GM19023 (cell line): ENCODE results near the gene ZP4.

ENCODE experiments used
- ATAC-seq: cut with Tn5 transposase; IDR thresholded peaks from one replicate; pipeline ENCODE4 v1.9.1; 2021; ENCODE audit warnings: mild to moderate bottlenecking, moderate library complexity; ENCODE audit not compliant: unreplicated experiment

Gene ZP4

GRCh38 chr1:237890822-237891221, at the start of gene ZP4:
TSS of gene ZP4 (minus strand) at chr1:237890922. CDS start at chr1:237890635, 287 bp downstream.
- ATAC-seq, result no peak

DNA sequence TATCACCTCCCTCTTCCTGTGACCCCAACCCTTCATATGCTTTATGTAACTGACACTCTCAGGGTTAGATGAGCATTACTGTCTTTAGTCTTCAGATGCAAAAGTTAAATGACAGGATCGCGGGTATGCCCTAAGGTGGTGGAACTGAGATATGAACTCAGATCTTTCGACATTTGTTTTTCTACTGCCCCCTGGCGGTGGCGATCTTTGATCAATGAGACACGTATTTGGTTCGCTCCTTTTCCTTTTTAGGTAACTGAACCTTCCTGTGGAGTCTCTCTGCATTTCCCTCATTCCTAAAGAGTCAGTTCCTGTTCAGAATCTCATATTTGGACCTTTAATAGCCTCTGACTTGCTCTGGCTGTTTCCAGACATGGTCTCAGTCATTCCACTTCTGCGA, 47.8 kb upstream of the ZP4 start:
- no peak for ATAC-seq

DNA sequence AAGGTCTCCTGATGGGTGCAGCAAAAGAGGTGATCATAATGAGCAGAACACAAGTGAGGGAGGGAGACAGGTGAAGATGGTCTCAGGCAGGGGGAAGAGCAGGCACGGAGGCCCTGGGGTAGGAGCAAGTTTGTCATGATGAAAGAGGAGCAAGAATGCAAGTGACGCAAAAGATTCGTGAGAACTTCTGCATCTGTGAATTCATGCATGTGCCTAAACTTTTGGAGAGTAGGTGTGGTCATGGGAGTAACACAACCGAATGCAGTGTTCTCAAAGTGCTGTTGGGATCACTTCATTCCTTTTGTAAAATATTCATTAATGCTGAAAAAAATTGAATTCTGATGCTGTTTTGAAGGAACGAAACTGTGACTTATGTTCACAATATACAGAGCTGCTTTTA, 47.3 kb upstream of the ZP4 start:
- no peak for ATAC-seq

DNA sequence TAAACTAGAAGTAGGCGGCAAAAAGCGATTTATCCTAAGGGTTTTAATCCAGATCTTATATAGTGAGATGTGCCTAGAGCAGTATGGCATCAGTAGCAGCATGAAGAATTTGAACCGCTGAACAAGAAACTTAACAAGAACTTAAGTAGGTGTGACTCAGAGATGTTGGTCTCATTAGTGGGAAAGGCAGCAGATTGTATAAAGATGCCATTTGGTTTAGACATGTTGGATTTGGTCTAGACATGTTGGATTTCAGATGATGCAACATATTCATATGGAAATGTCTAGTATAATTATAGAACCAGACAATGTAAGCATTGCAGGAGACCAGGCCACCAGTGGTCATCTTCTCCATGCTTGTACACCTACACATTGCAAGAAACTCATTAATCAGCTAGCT, 42.1 kb upstream of the ZP4 start:
- no peak for ATAC-seq

DNA sequence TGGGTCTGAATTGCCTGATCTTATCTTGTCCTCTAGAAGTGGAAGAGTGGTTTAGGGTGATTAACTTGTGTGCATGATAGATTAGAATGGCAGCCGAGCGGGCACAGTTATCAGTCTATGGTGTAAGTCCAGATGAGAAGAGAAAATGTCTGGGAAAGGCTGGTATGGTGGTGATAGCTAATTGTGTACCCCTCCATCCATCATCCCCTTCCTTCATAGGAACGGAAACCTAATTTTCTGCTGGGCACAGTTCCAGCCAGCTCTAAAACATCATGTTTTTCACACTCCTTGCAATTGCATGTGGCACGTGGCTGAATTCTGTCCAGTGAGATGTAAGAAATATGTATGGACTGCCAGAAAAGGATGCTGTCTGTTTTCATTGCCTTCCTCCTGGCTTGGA, 40.9 kb upstream of the ZP4 start:
- no peak for ATAC-seq

DNA sequence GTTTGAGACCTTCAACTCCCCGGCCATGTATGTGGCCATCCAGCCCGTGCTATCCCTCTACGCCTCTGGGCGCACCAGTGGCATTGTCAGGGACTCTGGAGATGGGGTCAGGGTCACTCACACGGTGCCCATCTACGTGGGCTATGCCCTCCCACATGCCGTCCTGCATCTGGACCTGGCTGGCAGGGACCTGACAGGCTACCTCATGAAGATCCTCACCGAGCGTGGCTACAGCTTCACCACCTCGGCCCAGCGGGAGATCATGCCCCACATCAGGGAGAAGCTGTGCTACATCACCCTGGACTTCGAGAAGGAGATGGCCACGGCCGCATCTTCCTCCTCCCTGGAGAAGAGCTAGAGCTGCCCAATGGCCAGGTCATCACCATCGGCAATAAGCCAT, 36.5 kb upstream of the ZP4 start:
- no peak for ATAC-seq

DNA sequence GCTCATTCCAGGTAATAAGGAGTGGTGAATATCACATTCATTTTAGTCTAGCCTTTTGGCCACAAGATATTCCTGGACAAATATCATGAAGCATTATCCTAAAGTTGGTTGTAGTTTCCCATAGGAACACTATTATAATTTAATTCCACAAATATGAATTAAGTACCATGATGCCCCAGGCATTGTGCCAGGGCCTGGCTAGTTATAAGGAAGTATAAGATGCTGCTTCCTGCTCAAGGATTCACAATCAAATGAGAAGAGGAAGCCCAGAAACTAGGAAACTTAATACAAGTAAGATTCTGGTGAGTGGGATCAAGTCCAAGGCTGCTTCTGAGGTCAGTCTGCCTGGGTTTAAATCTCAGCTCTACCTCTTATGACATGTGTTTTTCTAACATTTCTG, 30.6 kb upstream of the ZP4 start:
- ATAC-seq, result no peak

DNA sequence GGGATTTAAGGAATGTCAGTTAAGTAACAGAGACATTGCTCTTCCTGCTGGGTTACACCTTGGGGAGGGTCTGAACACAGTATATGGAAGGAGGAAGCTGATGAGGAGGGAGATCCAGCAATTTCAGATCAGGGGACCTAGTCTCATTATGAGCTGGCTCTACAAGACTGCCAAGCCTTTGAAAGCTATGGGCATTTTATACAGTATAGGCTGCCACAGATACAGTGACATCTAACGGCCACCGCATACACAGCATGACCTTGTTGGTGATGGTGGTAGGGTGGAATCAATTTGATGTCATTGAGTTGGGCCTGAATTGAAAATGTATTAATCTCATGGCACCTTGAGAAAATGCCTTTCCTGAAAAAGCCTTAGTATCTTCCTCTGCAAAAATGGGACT, 22.6 kb upstream of the ZP4 start:
- no peak for ATAC-seq

- no peak for ATAC-seq
Measured at GRCh38 chr1:237911911-237912310, 21.2 kb upstream of the ZP4 start.

GRCh38 chr1:237910834-237911233, 20.1 kb upstream of the ZP4 start:
- ATAC-seq, result no peak

DNA sequence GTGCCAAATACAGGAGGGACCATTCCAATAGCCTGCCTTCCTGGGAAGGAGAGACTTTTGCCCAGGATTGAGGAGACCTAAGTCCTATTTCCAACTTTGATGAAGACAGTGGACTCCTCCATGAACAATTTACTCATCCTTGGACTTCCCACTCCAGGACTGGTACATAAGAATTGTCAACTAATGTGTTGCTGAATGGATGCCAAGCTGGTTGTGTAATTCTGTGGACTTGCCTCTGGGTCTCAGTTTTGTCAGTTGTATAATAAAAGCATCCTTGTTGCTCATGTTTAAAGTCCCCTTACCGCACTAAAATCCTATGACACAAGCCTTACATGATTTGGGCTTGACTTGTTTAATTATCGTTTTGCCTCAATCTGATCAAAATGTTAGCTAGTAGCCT, 13.2 kb upstream of the ZP4 start:
- no peak for ATAC-seq

GRCh38 chr1:237902960-237903743, 12.4 kb upstream of the ZP4 start:
- ATAC-seq, result no peak

DNA sequence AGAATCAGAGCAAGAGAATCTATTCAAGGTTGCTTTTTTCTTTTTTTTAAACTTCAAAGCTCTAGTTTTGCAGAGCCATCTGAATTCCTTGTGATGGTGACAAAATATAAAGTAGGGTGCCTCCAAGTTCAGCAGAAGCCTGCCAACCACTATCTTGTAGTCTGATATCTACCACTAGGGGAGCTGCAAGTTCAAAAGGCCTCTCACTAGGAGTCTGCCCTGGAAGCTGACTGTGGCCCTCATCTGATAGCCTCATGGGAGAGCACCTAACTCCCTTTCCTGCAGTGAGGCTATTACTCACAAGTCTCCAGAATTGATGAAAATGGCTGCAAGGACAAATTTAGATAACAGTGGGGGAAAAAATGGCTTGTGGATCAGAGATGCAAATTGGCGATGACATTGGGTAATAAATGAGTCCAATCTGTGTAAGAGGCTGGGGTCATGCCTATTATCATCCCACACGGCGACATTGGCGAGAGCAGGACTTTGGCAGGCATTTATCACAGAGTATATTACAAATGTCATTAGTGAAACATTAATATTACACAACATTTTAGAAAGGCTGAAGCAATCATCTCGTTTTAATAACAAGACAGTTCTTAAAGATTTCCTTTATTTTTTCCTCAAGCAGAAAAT, 10.7 kb upstream of the ZP4 start:
- ATAC-seq, result no peak

DNA sequence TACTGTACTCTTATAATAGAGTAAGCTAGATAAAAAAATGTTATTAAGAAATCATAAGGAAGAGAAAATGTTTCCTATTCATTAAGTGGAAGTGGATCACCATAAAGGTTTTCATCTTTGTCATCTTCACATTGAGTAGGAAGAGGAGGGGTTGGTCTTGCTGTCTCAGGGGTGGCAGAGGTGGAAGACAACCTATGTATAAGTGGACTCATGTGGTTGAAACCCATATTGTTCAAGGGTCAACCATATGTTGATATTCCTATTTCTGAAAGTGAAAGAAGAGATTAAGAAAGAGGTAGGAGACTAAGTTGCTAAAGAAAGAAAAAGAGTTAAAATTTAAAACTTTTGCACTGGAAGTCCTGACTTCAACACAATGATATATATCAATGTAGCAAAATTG, 4.9 kb upstream of the ZP4 start:
- ATAC-seq, result no peak

- no peak for ATAC-seq
Measured at GRCh38 chr1:237894131-237894530, 3.4 kb upstream of the ZP4 start.

DNA sequence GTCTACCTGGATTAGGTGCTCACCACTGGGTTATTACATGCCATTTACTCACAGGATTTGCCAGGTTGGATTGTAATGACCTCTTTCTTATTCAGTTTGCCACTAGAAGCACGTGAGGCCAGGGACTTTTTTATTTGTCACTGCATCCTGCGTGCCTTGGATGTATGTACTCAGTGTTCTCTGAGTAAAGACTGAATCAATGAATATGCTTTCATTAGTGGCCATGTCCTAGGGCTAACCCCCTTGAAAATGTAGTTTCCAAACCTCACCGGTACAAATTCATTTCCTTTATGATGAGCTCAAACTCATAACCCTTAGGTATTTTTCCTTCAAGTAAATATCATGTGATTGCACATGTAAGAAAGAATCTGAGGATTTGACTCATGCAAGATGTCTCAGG, 1.3 kb upstream of the ZP4 start:
- no peak for ATAC-seq

GRCh38 chr1:237891266-237891665, 544 bp upstream of the ZP4 start:
- ATAC-seq, result no peak

- no peak for ATAC-seq
Measured at GRCh38 chr1:237890416-237890815, 306 bp downstream of the ZP4 start.

- ATAC-seq, result no peak
Measured at GRCh38 chr1:237888143-237888542, 2.6 kb downstream of the ZP4 start.

GRCh38 chr1:237887542-237887941, 3.2 kb downstream of the ZP4 start:
- ATAC-seq, result no peak

DNA sequence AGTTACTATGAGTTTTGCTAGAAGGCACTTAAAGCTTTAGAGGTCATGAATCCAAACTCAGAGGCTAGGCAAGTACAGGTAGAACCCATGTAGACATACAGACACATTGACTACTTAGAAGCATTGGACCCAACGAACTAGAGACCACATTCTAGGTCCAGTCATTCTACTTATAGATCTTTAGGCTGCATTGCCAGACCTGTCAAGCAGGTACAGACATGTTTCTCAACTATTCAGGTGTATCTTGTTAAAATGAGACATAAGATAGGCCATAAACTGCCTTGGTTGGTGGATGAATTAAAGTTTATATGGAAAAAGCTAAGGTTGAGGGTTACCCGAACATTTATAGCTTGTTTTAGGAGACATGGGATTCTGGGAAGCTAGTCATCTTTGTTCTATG, 6.5 kb downstream of the ZP4 start:
- ATAC-seq, result no peak

DNA sequence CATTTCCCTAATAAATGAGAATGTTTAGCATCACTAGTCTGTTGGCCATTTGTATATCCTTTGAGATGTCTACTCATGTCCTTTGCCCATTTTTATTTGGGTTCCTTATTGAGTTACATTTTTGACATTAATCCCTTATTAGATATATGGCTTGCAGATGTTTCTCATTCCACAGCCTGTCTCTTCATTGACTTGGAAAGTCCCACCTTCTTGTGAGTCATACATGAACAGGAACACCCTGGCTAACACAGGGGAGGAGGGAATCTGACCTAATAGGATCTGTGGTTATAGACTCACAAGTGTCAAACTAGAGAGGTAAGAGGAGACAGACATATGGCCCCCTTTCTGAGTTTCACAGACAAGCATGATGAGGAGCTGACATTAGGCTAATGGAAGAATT, 11.5 kb downstream of the ZP4 start:
- ATAC-seq, result no peak

DNA sequence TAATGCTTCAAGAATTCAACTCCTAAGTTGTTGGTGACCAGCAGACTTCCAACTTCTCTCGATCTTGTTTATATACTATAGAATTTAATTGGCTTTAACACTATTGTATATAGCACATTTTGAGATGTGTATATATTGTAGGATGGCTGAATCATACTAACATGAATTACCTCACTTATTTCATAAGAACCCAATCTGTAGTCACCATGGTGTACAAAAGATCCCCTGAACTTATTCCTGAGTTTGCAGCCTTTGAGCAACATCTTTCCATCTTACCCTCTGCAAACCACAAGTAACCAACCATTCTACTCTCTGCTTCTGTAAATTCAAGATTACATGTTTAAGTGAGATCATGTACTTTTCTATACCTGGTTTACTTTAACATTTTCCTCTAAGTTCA, 12.3 kb downstream of the ZP4 start:
- ATAC-seq, result no peak
